ENCODE measurements around the gene HJV.

Gene HJV

DNA sequence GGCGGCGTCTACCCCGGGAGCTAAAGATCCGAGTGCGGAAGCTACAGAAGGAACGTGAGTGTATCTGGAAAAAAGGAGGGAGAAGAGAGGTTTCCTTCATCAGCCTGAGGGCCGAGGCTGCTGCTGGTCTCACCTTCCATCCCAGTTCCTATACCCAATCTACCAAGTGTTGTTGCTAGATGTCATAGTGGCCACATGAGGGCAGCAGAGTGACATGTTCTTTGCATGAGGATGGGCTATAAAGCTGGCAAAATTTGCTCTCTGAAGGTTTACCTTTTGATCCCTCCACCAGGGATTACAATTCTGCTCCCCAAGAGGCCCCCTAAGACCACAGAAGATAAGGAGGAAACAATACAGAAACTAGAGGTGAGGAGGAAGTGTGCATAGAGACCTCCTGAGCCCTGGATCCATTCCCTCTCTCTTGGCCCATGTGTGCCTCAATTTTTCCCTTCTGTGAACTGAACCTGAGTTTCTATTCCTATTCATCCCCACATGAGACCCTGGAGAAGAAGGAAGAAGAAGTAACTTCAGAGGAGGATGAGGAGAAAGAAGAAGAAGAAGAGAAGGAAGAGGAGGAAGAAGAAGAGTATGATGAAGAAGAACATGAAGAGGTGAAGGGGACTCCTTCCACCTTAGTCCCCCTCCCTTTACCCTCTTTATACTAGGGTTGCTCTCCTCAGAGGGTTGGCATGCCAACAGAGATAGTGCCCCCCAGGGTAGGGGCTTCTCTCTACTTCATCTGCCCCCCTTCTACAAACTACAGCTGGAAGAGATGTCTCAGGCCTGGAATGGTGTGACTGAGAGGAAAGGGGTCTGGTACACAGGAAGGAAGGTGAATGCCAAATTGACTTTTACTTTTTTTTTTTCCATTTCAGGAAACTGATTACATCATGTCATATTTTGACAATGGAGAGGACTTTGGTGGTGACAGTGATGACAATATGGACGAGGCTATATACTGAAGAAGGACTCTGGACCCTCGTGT is 43.8 kb downstream of the HJV start (continued):
- TF ChIP-seq, protein P1, sequence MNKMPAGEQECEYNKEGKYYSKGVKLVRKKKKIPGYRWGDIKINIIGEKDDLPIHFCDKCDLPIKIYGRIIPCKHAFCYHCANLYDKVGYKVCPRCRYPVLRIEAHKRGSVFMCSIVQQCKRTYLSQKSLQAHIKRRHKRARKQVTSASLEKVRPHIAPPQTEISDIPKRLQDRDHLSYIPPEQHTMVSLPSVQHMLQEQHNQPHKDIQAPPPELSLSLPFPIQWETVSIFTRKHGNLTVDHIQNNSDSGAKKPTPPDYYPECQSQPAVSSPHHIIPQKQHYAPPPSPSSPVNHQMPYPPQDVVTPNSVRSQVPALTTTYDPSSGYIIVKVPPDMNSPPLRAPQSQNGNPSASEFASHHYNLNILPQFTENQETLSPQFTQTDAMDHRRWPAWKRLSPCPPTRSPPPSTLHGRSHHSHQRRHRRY (tag by site-specific recombination; IDR thresholded peaks at IDR 0.05) = no peak
- TF ChIP-seq ZNF530 (tag by site-specific recombination; IDR thresholded peaks at IDR 0.05; ENCODE audit: low read depth) (no peak), ZNF354C (tag by site-specific recombination; IDR thresholded peaks at IDR 0.05; ENCODE audit: borderline replicate concordance, low read depth) (no peak), GLI2 (tag by site-specific recombination; IDR thresholded peaks at IDR 0.05; ENCODE audit: borderline replicate concordance, low read depth) (no peak), ZNF214 (tag by site-specific recombination; IDR thresholded peaks at IDR 0.05; ENCODE audit: borderline replicate concordance) (no peak), MYNN (tag by site-specific recombination; IDR thresholded peaks at IDR 0.05; ENCODE audit: borderline replicate concordance) (no peak), YY1 (tag by site-specific recombination; IDR thresholded peaks at IDR 0.05) (no peak), HOXA7 (CRISPR knock-in tag; IDR thresholded peaks at IDR 0.05; ENCODE audit: borderline replicate concordance) (no peak), ZNF341 (tag by site-specific recombination; IDR thresholded peaks at IDR 0.05; ENCODE audit: low read depth) (peak; percentile 78), ZBTB7A (tag by site-specific recombination; IDR thresholded peaks at IDR 0.05; ENCODE audit: low read depth) (no peak), ZFP37 (tag by site-specific recombination; IDR thresholded peaks at IDR 0.05) (no peak), ZFP3 (tag by site-specific recombination; IDR thresholded peaks at IDR 0.05; ENCODE audit: low read depth) (no peak), BCL11B (tag by site-specific recombination; IDR thresholded peaks at IDR 0.05; ENCODE audit: low read depth) (no peak), ZFP41 (tag by site-specific recombination; IDR thresholded peaks at IDR 0.05; ENCODE audit: borderline replicate concordance) (no peak), ZNF555 (tag by site-specific recombination; conservative IDR thresholded peaks at IDR 0.05) (no peak), ZNF132 (tag by site-specific recombination; IDR thresholded peaks at IDR 0.05; ENCODE audit: borderline replicate concordance) (no peak), ZNF426 (tag by site-specific recombination; IDR thresholded peaks at IDR 0.05) (no peak), ZNF184 (tag by site-specific recombination; IDR thresholded peaks at IDR 0.05) (no peak), ZNF16 (tag by site-specific recombination; IDR thresholded peaks at IDR 0.05; ENCODE audit: low read depth) (no peak), HOXC10 (CRISPR knock-in tag; IDR thresholded peaks at IDR 0.05) (no peak), ZNF558 (tag by site-specific recombination; IDR thresholded peaks at IDR 0.05) (no peak), ZNF571 (tag by site-specific recombination; IDR thresholded peaks at IDR 0.05) (no peak), FEZF1 (tag by site-specific recombination; IDR thresholded peaks at IDR 0.05) (no peak), SCRT1 (tag by site-specific recombination; IDR thresholded peaks at IDR 0.05; ENCODE audit: borderline replicate concordance) (no peak), ZNF248 (tag by site-specific recombination; IDR thresholded peaks at IDR 0.05) (no peak)
- TF ChIP-seq, protein P2, sequence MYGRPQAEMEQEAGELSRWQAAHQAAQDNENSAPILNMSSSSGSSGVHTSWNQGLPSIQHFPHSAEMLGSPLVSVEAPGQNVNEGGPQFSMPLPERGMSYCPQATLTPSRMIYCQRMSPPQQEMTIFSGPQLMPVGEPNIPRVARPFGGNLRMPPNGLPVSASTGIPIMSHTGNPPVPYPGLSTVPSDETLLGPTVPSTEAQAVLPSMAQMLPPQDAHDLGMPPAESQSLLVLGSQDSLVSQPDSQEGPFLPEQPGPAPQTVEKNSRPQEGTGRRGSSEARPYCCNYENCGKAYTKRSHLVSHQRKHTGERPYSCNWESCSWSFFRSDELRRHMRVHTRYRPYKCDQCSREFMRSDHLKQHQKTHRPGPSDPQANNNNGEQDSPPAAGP (tag by site-specific recombination; IDR thresholded peaks at IDR 0.05) = no peak
- TF ChIP-seq, protein P3, sequence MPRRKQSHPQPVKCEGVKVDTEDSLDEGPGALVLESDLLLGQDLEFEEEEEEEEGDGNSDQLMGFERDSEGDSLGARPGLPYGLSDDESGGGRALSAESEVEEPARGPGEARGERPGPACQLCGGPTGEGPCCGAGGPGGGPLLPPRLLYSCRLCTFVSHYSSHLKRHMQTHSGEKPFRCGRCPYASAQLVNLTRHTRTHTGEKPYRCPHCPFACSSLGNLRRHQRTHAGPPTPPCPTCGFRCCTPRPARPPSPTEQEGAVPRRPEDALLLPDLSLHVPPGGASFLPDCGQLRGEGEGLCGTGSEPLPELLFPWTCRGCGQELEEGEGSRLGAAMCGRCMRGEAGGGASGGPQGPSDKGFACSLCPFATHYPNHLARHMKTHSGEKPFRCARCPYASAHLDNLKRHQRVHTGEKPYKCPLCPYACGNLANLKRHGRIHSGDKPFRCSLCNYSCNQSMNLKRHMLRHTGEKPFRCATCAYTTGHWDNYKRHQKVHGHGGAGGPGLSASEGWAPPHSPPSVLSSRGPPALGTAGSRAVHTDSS (tag by site-specific recombination; IDR thresholded peaks at IDR 0.05) = peak; percentile 92
- TF ChIP-seq, protein P4, sequence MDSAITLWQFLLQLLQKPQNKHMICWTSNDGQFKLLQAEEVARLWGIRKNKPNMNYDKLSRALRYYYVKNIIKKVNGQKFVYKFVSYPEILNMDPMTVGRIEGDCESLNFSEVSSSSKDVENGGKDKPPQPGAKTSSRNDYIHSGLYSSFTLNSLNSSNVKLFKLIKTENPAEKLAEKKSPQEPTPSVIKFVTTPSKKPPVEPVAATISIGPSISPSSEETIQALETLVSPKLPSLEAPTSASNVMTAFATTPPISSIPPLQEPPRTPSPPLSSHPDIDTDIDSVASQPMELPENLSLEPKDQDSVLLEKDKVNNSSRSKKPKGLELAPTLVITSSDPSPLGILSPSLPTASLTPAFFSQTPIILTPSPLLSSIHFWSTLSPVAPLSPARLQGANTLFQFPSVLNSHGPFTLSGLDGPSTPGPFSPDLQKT (IDR thresholded peaks at IDR 0.05; ENCODE audit: borderline replicate concordance, low read depth, low read length) = no peak
- TF ChIP-seq, protein P5, sequence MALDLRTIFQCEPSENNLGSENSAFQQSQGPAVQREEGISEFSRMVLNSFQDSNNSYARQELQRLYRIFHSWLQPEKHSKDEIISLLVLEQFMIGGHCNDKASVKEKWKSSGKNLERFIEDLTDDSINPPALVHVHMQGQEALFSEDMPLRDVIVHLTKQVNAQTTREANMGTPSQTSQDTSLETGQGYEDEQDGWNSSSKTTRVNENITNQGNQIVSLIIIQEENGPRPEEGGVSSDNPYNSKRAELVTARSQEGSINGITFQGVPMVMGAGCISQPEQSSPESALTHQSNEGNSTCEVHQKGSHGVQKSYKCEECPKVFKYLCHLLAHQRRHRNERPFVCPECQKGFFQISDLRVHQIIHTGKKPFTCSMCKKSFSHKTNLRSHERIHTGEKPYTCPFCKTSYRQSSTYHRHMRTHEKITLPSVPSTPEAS (tag by site-specific recombination; IDR thresholded peaks at IDR 0.05) = no peak
- TF ChIP-seq, protein P6, sequence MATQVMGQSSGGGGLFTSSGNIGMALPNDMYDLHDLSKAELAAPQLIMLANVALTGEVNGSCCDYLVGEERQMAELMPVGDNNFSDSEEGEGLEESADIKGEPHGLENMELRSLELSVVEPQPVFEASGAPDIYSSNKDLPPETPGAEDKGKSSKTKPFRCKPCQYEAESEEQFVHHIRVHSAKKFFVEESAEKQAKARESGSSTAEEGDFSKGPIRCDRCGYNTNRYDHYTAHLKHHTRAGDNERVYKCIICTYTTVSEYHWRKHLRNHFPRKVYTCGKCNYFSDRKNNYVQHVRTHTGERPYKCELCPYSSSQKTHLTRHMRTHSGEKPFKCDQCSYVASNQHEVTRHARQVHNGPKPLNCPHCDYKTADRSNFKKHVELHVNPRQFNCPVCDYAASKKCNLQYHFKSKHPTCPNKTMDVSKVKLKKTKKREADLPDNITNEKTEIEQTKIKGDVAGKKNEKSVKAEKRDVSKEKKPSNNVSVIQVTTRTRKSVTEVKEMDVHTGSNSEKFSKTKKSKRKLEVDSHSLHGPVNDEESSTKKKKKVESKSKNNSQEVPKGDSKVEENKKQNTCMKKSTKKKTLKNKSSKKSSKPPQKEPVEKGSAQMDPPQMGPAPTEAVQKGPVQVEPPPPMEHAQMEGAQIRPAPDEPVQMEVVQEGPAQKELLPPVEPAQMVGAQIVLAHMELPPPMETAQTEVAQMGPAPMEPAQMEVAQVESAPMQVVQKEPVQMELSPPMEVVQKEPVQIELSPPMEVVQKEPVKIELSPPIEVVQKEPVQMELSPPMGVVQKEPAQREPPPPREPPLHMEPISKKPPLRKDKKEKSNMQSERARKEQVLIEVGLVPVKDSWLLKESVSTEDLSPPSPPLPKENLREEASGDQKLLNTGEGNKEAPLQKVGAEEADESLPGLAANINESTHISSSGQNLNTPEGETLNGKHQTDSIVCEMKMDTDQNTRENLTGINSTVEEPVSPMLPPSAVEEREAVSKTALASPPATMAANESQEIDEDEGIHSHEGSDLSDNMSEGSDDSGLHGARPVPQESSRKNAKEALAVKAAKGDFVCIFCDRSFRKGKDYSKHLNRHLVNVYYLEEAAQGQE (tag by site-specific recombination; IDR thresholded peaks at IDR 0.05) = no peak
